T1000 (cell line): ENCODE measurements around the gene LUZP1.

ENCODE experiments used
- DNase-seq: peaks from one replicate; lab custom pipeline; 2025; ENCODE audit warnings: mixed read lengths; lab: John Stamatoyannopoulos, UW

Gene LUZP1

GRCh38 chr1:23116921-23117699 lies 51.5 kb downstream of the LUZP1 start:
- DNase-seq, result no peak

GRCh38 chr1:23116216-23116836 lies 52.3 kb downstream of the LUZP1 start:
- DNase-seq, result no peak

GRCh38 chr1:23114424-23115079 lies 54.1 kb downstream of the LUZP1 start:
- DNase-seq, result no peak

GRCh38 chr1:23111600-23112535 lies 56.8 kb downstream of the LUZP1 start:
- no peak for DNase-seq

- DNase-seq, result no peak
Observed at GRCh38 chr1:23110391-23110790, 58.3 kb downstream of the LUZP1 start.

- no peak for DNase-seq
Observed at GRCh38 chr1:23108918-23109533, 59.6 kb downstream of the LUZP1 start.

- DNase-seq, result no peak
Observed at GRCh38 chr1:23103001-23103889, 65.4 kb downstream of the LUZP1 start.

- DNase-seq, result no peak
Observed at GRCh38 chr1:23102289-23102688, 66.4 kb downstream of the LUZP1 start.

- DNase-seq, result no peak
Observed at GRCh38 chr1:23101887-23102286, 66.8 kb downstream of the LUZP1 start.

GRCh38 chr1:23101101-23101827 lies 67.4 kb downstream of the LUZP1 start:
- DNase-seq, result no peak

- peak; percentile 63 for DNase-seq
Observed at GRCh38 chr1:23100074-23100748, 68.4 kb downstream of the LUZP1 start.

GRCh38 chr1:23099171-23099536 lies 69.5 kb downstream of the LUZP1 start:
- no peak for DNase-seq

- peak; percentile 55 for DNase-seq
Observed at GRCh38 chr1:23098463-23099170, 70.0 kb downstream of the LUZP1 start.

GRCh38 chr1:23097316-23097715 lies 71.3 kb downstream of the LUZP1 start:
- no peak for DNase-seq

GRCh38 chr1:23092447-23092846 lies 76.2 kb downstream of the LUZP1 start:
- DNase-seq, result no peak

- no peak for DNase-seq
Observed at GRCh38 chr1:23091545-23091944, 77.1 kb downstream of the LUZP1 start.

GRCh38 chr1:23090056-23090455 lies 78.6 kb downstream of the LUZP1 start:
- DNase-seq, result no peak

- DNase-seq, result no peak
Observed at GRCh38 chr1:23088027-23088426, 80.6 kb downstream of the LUZP1 start.

- no peak for DNase-seq
Observed at GRCh38 chr1:23085696-23086095, 83.0 kb downstream of the LUZP1 start.
